ENCODE measurements around the gene CNIH2.

CNIH2 gene

GRCh38 chr11:66277471-66278362 is at the start of gene CNIH2:
TSS of gene CNIH2 (plus strand) at chr11:66278175. CDS start at chr11:66278457, 282 bp downstream.
- Histone ChIP-seq H3K36me3 (peaks cover 38% of the 10 kb centered on the region), H4K20me1 (peaks cover 79% of the 10 kb centered on the region), H3K4me1 (peaks cover 64% of the 10 kb centered on the region), H3K4me2 (peak within 1 kb of the TSS; percentile 96), H3K9ac (peak within 1 kb of the TSS; percentile 65), H3K9me3 (no peaks in the 10 kb centered on the region), H3K27me3 (no peaks in the 10 kb centered on the region), H3K27ac (0 out of 2 replicates have a peak within 1 kb of the TSS, but pooled peaks have one; percentile 3), H3K4me3 (peak within 1 kb of the TSS; percentile 64)
- no peak for TF ChIP-seq Cebpa-rat (IDR thresholded peaks at IDR 0.05)

- Histone ChIP-seq H3K36me3 (peaks cover 71% of the 10 kb centered on the region), H3K9ac (no peak overlapping the region), H3K9me3 (no peaks in the 10 kb centered on the region), H3K27ac (no peak overlapping the region), H4K20me1 (no peaks in the 10 kb centered on the region), H3K4me3 (no peak overlapping the region), H3K4me2 (no peak overlapping the region), H3K27me3 (no peaks in the 10 kb centered on the region), H3K4me1 (peaks cover 21% of the 10 kb centered on the region)
- no peak for TF ChIP-seq Cebpa-rat (IDR thresholded peaks at IDR 0.05)
Measured at GRCh38 chr11:66228521-66228920, 49.5 kb upstream of the CNIH2 start.

GRCh38 chr11:66230156-66230555 is 47.8 kb upstream of the CNIH2 start:
- Histone ChIP-seq H4K20me1 (no peaks in the 10 kb centered on the region), H3K4me2 (no peak overlapping the region), H3K9ac (no peak overlapping the region), H3K36me3 (peaks cover 74% of the 10 kb centered on the region), H3K9me3 (no peaks in the 10 kb centered on the region), H3K27me3 (no peaks in the 10 kb centered on the region), H3K27ac (no peak overlapping the region), H3K4me1 (peaks cover 30% of the 10 kb centered on the region), H3K4me3 (no peak overlapping the region)
- no peak for TF ChIP-seq Cebpa-rat (IDR thresholded peaks at IDR 0.05)

- no peak overlapping the region for H3K9ac ChIP-seq
- H4K20me1 ChIP-seq, result no peaks in the 10 kb centered on the region
- no peaks in the 10 kb centered on the region for H3K27me3 ChIP-seq
- H3K36me3 ChIP-seq, result peaks cover 79% of the 10 kb centered on the region
- no peak overlapping the region for H3K27ac ChIP-seq
- H3K4me1 ChIP-seq, result peaks cover 38% of the 10 kb centered on the region
- TF ChIP-seq Cebpa-rat (IDR thresholded peaks at IDR 0.05), result no peak
- H3K4me3 ChIP-seq, result no peak overlapping the region
- no peak overlapping the region for H3K4me2 ChIP-seq
- H3K9me3 ChIP-seq, result no peaks in the 10 kb centered on the region
Measured at GRCh38 chr11:66230978-66231377, 47.0 kb upstream of the CNIH2 start.

GRCh38 chr11:66231561-66231960 is 46.4 kb upstream of the CNIH2 start:
- Histone ChIP-seq H3K4me3 (no peak overlapping the region), H3K4me2 (no peak overlapping the region), H3K27me3 (no peaks in the 10 kb centered on the region), H3K9ac (no peak overlapping the region), H3K4me1 (peaks cover 44% of the 10 kb centered on the region), H3K27ac (peak overlapping the region; percentile 21; the same call in 1 of the 2 replicates), H3K9me3 (no peaks in the 10 kb centered on the region), H3K36me3 (peaks cover 79% of the 10 kb centered on the region), H4K20me1 (no peaks in the 10 kb centered on the region)
- TF ChIP-seq Cebpa-rat (IDR thresholded peaks at IDR 0.05), result no peak

- peak overlapping the region; percentile 13; the same call in 1 of the 2 replicates for H3K9ac ChIP-seq
- H3K36me3 ChIP-seq, result peaks cover 82% of the 10 kb centered on the region
Measured at GRCh38 chr11:66232769-66233168, 45.2 kb upstream of the CNIH2 start.

GRCh38 chr11:66233301-66233700 is 44.7 kb upstream of the CNIH2 start:
- 0 out of 2 replicates have a peak overlapping the region, but pooled peaks have one; percentile 5 for H3K4me2 ChIP-seq
- peak overlapping the region; percentile 35; the same call in 1 of the 2 replicates for H3K27ac ChIP-seq
- H3K9ac ChIP-seq, result peak overlapping the region; percentile 13; the same call in 1 of the 2 replicates
- peaks cover 61% of the 10 kb centered on the region for H3K4me1 ChIP-seq
- H3K27me3 ChIP-seq, result no peaks in the 10 kb centered on the region
- no peak for TF ChIP-seq Cebpa-rat (IDR thresholded peaks at IDR 0.05)
- no peak overlapping the region for H3K4me3 ChIP-seq
- no peaks in the 10 kb centered on the region for H4K20me1 ChIP-seq
- no peaks in the 10 kb centered on the region for H3K9me3 ChIP-seq
- peaks cover 81% of the 10 kb centered on the region for H3K36me3 ChIP-seq

More at GRCh38 chr11:66232769-66233168, 45.2 kb upstream of the CNIH2 start:
- no peak for TF ChIP-seq Cebpa-rat (IDR thresholded peaks at IDR 0.05)
- Histone ChIP-seq H3K4me1 (peaks cover 56% of the 10 kb centered on the region), H4K20me1 (no peaks in the 10 kb centered on the region), H3K9me3 (no peaks in the 10 kb centered on the region), H3K27me3 (no peaks in the 10 kb centered on the region), H3K4me2 (no peak overlapping the region), H3K4me3 (no peak overlapping the region), H3K27ac (0 out of 2 replicates have a peak overlapping the region, but pooled peaks have one; percentile 35)

GRCh38 chr11:66235141-66235540 is 42.8 kb upstream of the CNIH2 start:
- H3K36me3 ChIP-seq, result peaks cover 70% of the 10 kb centered on the region
- H3K9me3 ChIP-seq, result no peaks in the 10 kb centered on the region
- peaks cover 80% of the 10 kb centered on the region for H3K4me1 ChIP-seq
- no peaks in the 10 kb centered on the region for H3K27me3 ChIP-seq
- H3K9ac ChIP-seq, result no peak overlapping the region
- no peaks in the 10 kb centered on the region for H4K20me1 ChIP-seq
- peak overlapping the region; percentile 79 for H3K4me2 ChIP-seq
- peak overlapping the region; percentile 53; the same call in 1 of the 2 replicates for H3K27ac ChIP-seq
- no peak overlapping the region for H3K4me3 ChIP-seq
- TF ChIP-seq Cebpa-rat (IDR thresholded peaks at IDR 0.05), result no peak

GRCh38 chr11:66237867-66238266 is 40.1 kb upstream of the CNIH2 start:
- Histone ChIP-seq H3K9me3 (no peaks in the 10 kb centered on the region), H3K9ac (no peak overlapping the region), H3K4me3 (no peak overlapping the region), H3K4me2 (peak overlapping the region; percentile 79), H3K36me3 (peaks cover 43% of the 10 kb centered on the region), H3K27me3 (no peaks in the 10 kb centered on the region), H4K20me1 (no peaks in the 10 kb centered on the region), H3K4me1 (peaks cover 93% of the 10 kb centered on the region), H3K27ac (peak overlapping the region; percentile 93)
- no peak for TF ChIP-seq Cebpa-rat (IDR thresholded peaks at IDR 0.05)

GRCh38 chr11:66238786-66239413 is 39.1 kb upstream of the CNIH2 start:
- Histone ChIP-seq H3K36me3 (peaks cover 33% of the 10 kb centered on the region), H3K4me1 (peaks cover 93% of the 10 kb centered on the region), H3K27me3 (no peaks in the 10 kb centered on the region), H4K20me1 (no peaks in the 10 kb centered on the region), H3K9ac (peak overlapping the region; percentile 55), H3K4me3 (no peak overlapping the region), H3K27ac (peak overlapping the region; percentile 93), H3K4me2 (peak overlapping the region; percentile 79), H3K9me3 (no peaks in the 10 kb centered on the region)
- TF ChIP-seq Cebpa-rat (IDR thresholded peaks at IDR 0.05), result no peak
